ENCODE data around the gene ATP10A. TPM values are rescaled to one million over a fixed set of nuclear protein-coding genes. Genes with fewer than 3 reads are reported as not detected.
"Not testable (repeated sequence)": the region's sequence is repeated elsewhere in the genome, so short reads cannot be mapped to it uniquely, and the experiment has no call there.

Gene ATP10A
- total RNA-seq, 1 experiment from 2014 or later: 2.0 TPM

GRCh38 chr15:25636486-25636885, 226.6 kb downstream of the ATP10A start:
- H3K27me3 ChIP-seq (ENCODE audit: control insufficient read depth, insufficient read depth, low read length): peaks cover 35% of the 10 kb centered on the region
- not testable (repeated sequence) for H3K4me3 ChIP-seq (ENCODE audit: insufficient read depth, low read depth, low read length); DNase-seq; H3K36me3 ChIP-seq (replicated peaks; ENCODE audit: control insufficient read depth, insufficient read depth, low read length)

GRCh38 chr15:25635191-25635590, 227.9 kb downstream of the ATP10A start:
- no peak for DNase-seq
- H3K27me3 ChIP-seq (ENCODE audit: control insufficient read depth, insufficient read depth, low read length): peaks cover 22% of the 10 kb centered on the region
- no peak overlapping the region for H3K4me3 ChIP-seq (ENCODE audit: insufficient read depth, low read depth, low read length)
- H3K36me3 ChIP-seq (replicated peaks; ENCODE audit: control insufficient read depth, insufficient read depth, low read length): no peaks in the 10 kb centered on the region

DNA sequence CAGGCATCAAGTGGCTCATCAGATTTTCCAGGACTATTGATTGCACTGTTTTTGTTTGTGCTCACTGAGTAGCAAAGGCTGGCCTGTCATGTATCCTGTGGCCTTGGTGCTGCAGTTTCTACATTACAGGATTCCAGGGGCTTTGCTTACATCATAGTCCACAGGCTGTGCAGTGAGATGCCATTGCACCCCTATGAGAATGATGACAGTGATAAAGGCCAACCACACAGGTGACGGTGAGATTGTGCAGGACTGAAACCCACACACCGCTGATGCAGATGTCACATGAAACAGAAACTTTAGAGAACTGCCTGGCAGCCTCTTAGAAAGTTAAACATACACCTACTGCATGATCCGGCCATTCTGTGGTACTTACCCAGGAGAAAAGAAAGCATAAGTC, 229.3 kb downstream of the ATP10A start:
- Histone ChIP-seq H3K27me3 (ENCODE audit: control insufficient read depth, insufficient read depth, low read length) (peaks cover 10% of the 10 kb centered on the region), H3K36me3 (replicated peaks; ENCODE audit: control insufficient read depth, insufficient read depth, low read length) (no peaks in the 10 kb centered on the region), H3K4me3 (ENCODE audit: insufficient read depth, low read depth, low read length) (no peak overlapping the region)
- no peak for DNase-seq

DNA sequence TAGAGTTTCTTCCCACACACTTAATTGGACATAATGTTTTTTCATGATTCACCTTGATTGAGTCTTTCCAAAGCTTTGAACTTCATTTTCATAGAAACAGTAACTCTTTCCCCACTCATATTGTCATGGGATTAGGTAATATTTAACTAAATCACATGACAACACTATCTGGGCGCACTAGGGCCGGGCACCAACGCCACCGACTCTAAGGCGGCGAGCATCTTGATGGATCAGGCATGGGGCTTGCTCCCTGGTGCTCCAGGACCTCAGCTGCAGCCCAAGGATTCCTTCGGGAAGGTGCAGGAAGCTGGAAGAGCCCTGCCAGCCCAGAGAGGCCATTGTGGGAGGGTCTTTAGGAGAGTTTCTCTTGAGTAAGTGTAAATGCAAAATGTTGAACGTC, 231.2 kb downstream of the ATP10A start:
- Histone ChIP-seq H3K36me3 (replicated peaks; ENCODE audit: control insufficient read depth, insufficient read depth, low read length) (no peaks in the 10 kb centered on the region), H3K4me3 (ENCODE audit: insufficient read depth, low read depth, low read length) (no peak overlapping the region), H3K27me3 (ENCODE audit: control insufficient read depth, insufficient read depth, low read length) (peaks cover 7% of the 10 kb centered on the region; the same call in 1 of the 2 replicates)
- no peak for DNase-seq

All from H7 (cell line).